VCaP (cell line): Measurements from ENCODE around the gene YWHAE.
"Not testable (repeated sequence)": the region's sequence is repeated elsewhere in the genome, so short reads cannot be mapped to it uniquely, and the experiment has no call there.

Source experiments
- H3K27ac ChIP-seq: fragments of 450-650 bp; 2 replicates; pipeline ENCODE4 v1.5.1; 2017
- TF ChIP-seq, protein P1 (sequence below): fragments of 450-650 bp; conservative IDR thresholded peaks from 2 replicates; pipeline ENCODE4 v1.5.1; 2017; ENCODE audit warnings: mild to moderate bottlenecking, moderate library complexity

YWHAE gene

DNA sequence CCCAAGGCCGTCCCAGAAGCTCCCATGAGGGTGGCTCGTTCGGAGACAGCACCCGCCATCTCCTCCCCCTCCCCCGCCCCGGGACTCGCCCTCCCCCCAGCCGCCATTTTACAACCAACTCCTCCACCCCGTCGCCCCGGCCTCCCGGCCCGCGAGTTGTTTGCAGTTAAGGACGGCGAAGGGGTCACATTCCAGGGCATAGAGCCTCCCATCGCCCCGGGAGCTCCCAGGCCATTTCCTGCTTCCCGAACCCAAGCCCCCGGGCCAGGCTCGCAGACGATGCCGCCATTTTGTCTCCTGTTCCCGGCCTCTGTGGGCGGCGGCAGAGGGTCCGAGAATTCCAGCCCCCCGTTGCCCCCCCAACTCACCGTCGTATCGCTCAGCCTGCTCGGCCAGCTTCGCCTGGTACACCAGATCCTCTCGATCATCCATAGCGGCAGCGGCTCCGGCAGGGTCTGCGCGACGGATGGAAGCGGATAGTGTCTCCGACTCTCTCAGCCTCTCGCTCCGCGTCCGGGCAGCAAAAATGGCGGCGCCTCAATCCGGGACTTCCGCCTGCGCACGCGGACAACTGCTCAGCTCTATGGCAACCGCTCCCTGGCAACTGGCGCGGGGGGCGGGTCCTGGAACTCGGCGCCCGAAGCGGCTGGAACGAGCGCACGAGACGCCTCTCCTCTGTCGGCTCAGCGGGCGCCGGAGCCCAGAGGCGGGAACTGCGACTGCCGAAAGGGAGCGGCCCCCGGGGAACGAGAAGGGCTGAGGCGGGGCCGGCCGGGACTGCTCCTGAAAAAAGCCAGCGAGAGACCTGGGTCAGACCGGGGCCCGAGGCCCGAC is at the start of gene YWHAE:
TSS of gene YWHAE (minus strand) at position 544 of the 834 bp plus-strand sequence. CDS start at position 432, 112 bp downstream.
- peak within 1 kb of the TSS; percentile 97 for H3K27ac ChIP-seq
- TF ChIP-seq, protein P1, sequence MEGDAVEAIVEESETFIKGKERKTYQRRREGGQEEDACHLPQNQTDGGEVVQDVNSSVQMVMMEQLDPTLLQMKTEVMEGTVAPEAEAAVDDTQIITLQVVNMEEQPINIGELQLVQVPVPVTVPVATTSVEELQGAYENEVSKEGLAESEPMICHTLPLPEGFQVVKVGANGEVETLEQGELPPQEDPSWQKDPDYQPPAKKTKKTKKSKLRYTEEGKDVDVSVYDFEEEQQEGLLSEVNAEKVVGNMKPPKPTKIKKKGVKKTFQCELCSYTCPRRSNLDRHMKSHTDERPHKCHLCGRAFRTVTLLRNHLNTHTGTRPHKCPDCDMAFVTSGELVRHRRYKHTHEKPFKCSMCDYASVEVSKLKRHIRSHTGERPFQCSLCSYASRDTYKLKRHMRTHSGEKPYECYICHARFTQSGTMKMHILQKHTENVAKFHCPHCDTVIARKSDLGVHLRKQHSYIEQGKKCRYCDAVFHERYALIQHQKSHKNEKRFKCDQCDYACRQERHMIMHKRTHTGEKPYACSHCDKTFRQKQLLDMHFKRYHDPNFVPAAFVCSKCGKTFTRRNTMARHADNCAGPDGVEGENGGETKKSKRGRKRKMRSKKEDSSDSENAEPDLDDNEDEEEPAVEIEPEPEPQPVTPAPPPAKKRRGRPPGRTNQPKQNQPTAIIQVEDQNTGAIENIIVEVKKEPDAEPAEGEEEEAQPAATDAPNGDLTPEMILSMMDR: no peak

DNA sequence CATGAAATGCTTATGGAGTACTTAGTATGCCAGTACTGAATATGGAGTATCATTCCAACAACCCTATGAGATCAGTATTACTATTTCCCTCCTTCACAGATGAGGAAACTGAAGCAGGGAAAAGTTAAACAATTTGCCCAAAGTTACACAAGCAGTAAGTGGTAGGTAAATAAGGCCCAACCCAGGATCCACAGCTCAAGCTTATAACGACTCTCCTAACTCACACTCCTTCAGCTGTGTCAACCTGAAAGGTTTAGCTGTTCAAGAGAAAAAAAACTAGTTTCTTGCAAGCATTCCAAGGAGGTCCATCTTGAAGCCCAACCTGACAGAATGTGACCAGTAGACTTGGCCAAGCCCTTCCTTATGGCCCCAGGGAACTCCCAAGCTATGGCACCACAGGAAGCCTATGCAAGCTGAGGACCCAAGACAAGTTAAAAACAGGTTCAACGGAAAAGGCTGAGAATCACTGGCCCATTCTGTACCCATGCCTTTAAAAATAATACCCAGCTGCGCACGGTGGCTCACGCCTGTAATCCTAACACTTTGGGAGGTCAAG is 49.5 kb upstream of the YWHAE start:
- TF ChIP-seq, protein P1: no peak
- H3K27ac ChIP-seq: no peak overlapping the region

- H3K27ac ChIP-seq: peak overlapping the region; percentile 56
Measured at GRCh38 chr17:1447052-1447451, 47.0 kb upstream of the YWHAE start.

DNA sequence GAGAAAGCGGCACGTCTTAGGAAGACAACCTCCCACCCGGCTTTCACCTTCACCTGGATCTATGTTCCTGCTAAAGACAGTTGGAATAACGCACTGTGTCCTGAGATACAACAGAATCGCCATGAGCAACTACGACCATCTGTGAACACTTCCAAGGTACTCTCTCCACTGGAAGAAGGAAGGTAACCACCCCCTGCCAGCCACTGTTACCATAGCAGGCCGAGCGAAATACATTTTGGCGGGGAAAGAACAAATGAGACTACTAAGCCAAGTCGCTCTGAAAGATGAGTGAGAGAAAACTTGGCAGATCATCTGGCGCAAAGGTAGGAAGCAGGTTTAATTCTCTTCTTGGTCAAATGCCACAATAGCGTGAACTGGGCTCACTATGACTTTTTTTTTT is 46.2 kb upstream of the YWHAE start:
- TF ChIP-seq, protein P1: no peak
- H3K27ac ChIP-seq: peak overlapping the region; percentile 56

More at GRCh38 chr17:1447052-1447451, 47.0 kb upstream of the YWHAE start:
- TF ChIP-seq, protein P1: no peak

DNA sequence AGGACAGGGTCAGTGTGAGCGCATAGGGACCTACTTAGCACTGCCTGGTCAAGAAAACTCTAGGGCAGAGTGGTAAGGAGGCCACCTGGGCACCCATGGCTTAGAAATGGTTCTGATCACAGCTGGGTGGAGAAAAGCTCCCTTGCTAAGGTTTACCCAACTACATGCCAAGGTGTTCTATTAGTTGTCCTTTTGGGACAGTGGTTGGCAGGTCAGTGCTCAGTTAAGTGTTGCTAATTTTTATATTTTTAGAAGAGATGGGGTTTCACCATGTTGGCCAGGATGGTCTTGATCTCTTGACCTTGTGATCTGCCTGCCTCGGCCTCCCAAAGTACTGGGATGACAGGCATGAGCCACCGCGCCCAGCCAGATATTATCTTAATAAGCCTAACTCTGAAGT is 45.7 kb upstream of the YWHAE start:
- not testable (repeated sequence) for H3K27ac ChIP-seq

DNA sequence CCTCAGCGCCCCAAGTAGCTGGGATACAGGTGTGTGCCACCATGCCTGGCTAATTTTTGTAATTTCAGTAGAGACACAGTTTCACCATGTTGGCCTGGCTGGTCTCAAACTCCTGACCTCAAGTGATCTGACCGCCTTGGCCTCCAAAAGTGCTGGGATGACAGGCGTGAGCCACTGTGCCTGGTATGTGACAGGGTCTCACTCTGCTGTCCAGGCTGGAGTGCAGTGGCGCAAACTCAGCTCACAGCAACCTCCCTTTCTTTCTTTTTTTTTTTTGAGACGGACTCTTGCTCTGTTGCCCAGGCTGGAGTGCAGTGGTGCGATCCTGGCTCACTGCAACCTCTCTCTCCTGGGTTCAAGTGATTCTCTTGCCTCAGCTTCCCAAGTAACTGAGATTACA is 42.7 kb upstream of the YWHAE start:
- not testable (repeated sequence) for H3K27ac ChIP-seq

DNA sequence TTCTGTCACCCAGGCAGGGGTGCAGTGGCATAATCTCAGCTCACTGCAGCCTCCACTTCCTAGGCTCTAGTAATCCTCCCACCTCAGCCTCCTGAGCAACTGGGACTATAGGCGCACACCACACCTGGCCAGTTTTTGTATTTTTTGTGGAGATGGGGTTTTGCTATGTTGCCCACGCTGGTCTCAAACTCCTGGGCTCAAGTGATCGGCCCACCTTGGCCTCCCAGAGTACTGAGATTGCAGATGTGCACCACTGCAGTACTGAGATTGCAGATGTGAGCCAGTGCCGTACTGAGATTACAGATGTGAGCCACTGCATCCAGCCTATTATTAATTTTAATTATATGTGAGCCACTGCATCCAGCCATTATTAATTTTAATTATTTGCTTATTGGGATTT is 42.2 kb upstream of the YWHAE start:
- TF ChIP-seq, protein P1: no peak
- H3K27ac ChIP-seq: no peak overlapping the region

DNA sequence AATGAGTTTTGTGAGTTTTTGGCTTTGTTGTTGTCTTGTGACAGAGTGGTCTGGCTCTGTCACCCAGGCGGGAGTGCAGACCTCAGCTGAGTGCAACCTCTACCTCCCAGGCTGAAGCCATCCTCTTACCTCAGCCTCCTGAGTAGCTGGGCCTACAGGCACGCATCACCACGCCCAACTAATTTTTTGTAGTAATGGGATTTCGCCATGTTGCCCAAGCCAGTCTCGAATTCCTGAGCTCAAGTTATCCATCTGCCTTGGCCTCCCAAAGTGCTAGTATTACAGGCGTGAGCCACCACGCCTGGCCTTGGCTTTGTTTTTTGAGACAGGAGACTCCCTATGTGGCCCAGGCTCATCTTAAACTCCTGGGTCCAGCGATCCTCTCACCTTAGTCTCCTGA is 40.9 kb upstream of the YWHAE start:
- TF ChIP-seq, protein P1: no peak
- H3K27ac ChIP-seq: no peak overlapping the region
